Calu3 (cell line): ENCODE measurements around the gene C1orf122. TPM values are rescaled to one million over a fixed set of nuclear protein-coding genes. Genes with fewer than 3 reads are reported as not detected.

ENCODE experiments used
- BruUV-seq: library from RNA; stranded (reverse); fragments of 400-500 nt; replicated peaks from 2 replicates; lab custom pipeline; 2021; lab: Mats Ljungman, UMichigan
- CTCF ChIA-PET: fragments of 300-600 bp; sonication (Branson Sonifier 250); formaldehyde crosslinking; loops from one replicate; lab custom pipeline; 2022; ENCODE audit warnings: antibody characterized with exemption; lab: Charles Lee
- DNase-seq: peaks from one replicate; pipeline ENCODE4 v3.0.0; 2022
- H3K27ac Mint-ChIP-seq: one replicate; pipeline ENCODE4 v1.8.0; 2022; ENCODE audit warnings: mixed read lengths; ENCODE audit not compliant: unreplicated experiment
- H3K27me3 Mint-ChIP-seq: one replicate; pipeline ENCODE4 v1.8.0; 2022; ENCODE audit warnings: mixed read lengths; ENCODE audit not compliant: unreplicated experiment
- H3K36me3 Mint-ChIP-seq: one replicate; pipeline ENCODE4 v1.8.0; 2022; ENCODE audit warnings: mild to moderate bottlenecking, moderate library complexity, mixed read lengths; ENCODE audit not compliant: insufficient read depth, unreplicated experiment
- H3K4me1 Mint-ChIP-seq: one replicate; pipeline ENCODE4 v1.8.0; 2022; ENCODE audit warnings: mild to moderate bottlenecking, low read depth, mixed read lengths; ENCODE audit not compliant: unreplicated experiment
- H3K4me3 Mint-ChIP-seq: one replicate; pipeline ENCODE4 v1.8.0; 2022; ENCODE audit warnings: mild to moderate bottlenecking, low read depth, moderate library complexity, mixed read lengths; ENCODE audit not compliant: unreplicated experiment
- H3K9me3 Mint-ChIP-seq: one replicate; pipeline ENCODE4 v1.8.0; 2022; ENCODE audit warnings: low read depth, mixed read lengths; ENCODE audit not compliant: unreplicated experiment
- intact Hi-C: fragments of 100-400 bp; cut with micrococcal nuclease; formaldehyde crosslinking; loops from one replicate; pipeline ENCODE4 v1.10.0; 2022; ENCODE audit not compliant: unreplicated experiment
- total RNA-seq: library from RNA; stranded (reverse); gene quantifications from 2 replicates; pipeline ENCODE4 v1.2.3, GENCODE V29; 2022
- TF ChIP-seq, protein P1 (sequence below): fragments of 200-600 bp; IDR thresholded peaks from one replicate; pipeline ENCODE4 v1.8.0; 2022; ENCODE audit warnings: antibody characterized with exemption; ENCODE audit not compliant: unreplicated experiment

The C1orf122 gene
- total RNA-seq, 1 experiment from 2014 or later: 41.3 TPM

DNA sequence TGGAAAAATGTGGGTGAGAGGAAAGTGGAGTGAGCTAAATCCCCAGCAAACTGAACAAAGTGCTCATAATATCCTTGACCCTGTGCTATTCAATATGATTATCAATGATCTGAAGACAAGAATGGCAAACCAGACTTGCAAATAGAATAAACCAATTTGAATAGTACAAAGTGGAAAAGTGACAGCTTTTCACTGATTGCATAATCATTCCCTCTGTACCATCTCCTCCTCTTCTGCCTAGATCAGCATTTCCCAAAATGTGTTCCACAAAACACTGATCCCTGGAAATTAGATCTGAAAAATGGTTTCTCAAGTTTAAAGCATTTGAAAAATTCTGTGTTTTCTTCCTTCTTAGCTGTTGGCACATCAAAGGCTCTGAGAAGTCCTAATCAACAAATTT lies 43.7 kb downstream of the C1orf122 start:
- Mint-ChIP-seq H3K27me3 (no peaks in the 10 kb centered on the region), H3K4me3 (no peak overlapping the region), H3K36me3 (peaks cover 18% of the 10 kb centered on the region), H3K27ac (no peak overlapping the region), H3K4me1 (peaks cover 10% of the 10 kb centered on the region), H3K9me3 (no peaks in the 10 kb centered on the region)
- TF ChIP-seq, protein P1, sequence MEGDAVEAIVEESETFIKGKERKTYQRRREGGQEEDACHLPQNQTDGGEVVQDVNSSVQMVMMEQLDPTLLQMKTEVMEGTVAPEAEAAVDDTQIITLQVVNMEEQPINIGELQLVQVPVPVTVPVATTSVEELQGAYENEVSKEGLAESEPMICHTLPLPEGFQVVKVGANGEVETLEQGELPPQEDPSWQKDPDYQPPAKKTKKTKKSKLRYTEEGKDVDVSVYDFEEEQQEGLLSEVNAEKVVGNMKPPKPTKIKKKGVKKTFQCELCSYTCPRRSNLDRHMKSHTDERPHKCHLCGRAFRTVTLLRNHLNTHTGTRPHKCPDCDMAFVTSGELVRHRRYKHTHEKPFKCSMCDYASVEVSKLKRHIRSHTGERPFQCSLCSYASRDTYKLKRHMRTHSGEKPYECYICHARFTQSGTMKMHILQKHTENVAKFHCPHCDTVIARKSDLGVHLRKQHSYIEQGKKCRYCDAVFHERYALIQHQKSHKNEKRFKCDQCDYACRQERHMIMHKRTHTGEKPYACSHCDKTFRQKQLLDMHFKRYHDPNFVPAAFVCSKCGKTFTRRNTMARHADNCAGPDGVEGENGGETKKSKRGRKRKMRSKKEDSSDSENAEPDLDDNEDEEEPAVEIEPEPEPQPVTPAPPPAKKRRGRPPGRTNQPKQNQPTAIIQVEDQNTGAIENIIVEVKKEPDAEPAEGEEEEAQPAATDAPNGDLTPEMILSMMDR: no peak
- no peak for DNase-seq
- no TSS peak for BruUV-seq
- CTCF ChIA-PET: interaction anchor here (0.9 kb wide), 1 partner anchor 9 kb away, joined by 6 read pairs; the partner anchor contains the start of gene MTF1
- intact Hi-C loops: no loop called here

DNA sequence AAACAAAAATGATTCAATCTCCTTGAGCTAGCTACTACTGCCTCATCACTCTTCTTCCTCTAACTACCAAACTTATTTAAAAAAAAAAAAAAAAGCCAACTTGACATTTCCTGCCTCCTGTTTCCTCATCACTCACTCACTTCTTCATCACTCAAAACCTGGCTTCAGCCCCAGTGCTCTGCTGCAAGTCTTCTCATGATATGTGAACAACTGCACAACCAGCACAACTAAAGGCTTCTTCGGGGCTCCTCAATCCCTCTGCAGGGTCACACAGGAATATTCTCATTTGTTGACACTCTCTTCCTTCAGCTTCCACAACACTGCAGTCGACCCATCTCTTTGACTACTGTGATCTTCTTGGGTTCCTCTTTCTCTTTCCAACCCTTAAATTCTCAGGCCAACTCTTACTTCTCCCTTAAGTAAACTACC lies 44.2 kb downstream of the C1orf122 start:
- Mint-ChIP-seq H3K27ac (no peak overlapping the region), H3K36me3 (peaks cover 22% of the 10 kb centered on the region), H3K27me3 (no peaks in the 10 kb centered on the region), H3K9me3 (no peaks in the 10 kb centered on the region), H3K4me1 (peaks cover 5% of the 10 kb centered on the region), H3K4me3 (no peak overlapping the region)
- BruUV-seq: no TSS peak
- TF ChIP-seq, protein P1: no peak
- DNase-seq: no peak
- CTCF ChIA-PET: no interaction called here
- intact Hi-C loops: no loop called here

DNA sequence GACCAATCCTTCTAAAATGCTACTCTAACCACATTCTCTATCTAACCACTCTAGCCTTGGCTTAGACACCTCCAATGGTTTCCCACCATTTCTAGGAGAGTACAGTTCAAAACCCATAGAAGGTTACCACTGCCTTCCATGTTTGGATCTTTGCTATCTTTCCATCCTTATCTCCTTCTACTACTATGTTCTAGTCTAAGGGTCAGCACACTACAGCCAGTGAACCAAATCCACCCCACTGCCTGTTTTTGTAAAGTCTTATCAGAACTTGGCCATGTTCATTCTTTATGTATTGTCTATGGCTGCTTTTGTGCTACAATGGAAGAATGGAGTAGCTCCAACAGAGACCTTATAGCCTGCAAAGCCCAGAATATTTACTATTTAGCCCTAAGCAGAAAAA lies 45.6 kb downstream of the C1orf122 start:
- no peak for DNase-seq
- no peaks in the 10 kb centered on the region for H3K27me3 Mint-ChIP-seq
- intact Hi-C loops: no loop called here
- BruUV-seq: no TSS peak
- H3K36me3 Mint-ChIP-seq: peaks cover 32% of the 10 kb centered on the region
- H3K4me1 Mint-ChIP-seq: no peaks in the 10 kb centered on the region
- no peak overlapping the region for H3K27ac Mint-ChIP-seq
- no peak overlapping the region for H3K4me3 Mint-ChIP-seq
- CTCF ChIA-PET: no interaction called here
- TF ChIP-seq, protein P1: no peak
- H3K9me3 Mint-ChIP-seq: no peaks in the 10 kb centered on the region

DNA sequence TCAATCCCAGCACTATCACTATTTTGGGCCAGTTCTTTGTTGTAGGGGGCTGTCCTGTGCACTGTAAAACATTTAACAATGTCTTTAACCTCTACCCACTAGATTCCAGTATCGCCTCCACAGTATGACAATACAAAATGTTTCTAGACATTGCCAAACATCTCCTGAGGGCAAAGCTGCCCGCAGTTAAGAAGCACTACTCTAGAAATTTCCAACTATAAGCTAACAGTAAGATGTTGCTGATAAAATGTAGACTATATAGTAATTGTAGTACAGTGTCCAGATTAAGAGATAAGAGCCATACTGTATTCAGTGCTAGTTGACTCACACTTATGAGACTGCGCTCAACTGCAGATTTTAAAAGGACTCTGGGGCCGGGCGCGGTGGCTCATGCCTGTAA lies 46.8 kb downstream of the C1orf122 start:
- intact Hi-C loops: no loop called here
- BruUV-seq: no TSS peak
- H3K27ac Mint-ChIP-seq: no peak overlapping the region
- TF ChIP-seq, protein P1: no peak
- DNase-seq: no peak
- CTCF ChIA-PET: no interaction called here
- no peaks in the 10 kb centered on the region for H3K4me1 Mint-ChIP-seq
- peaks cover 41% of the 10 kb centered on the region for H3K36me3 Mint-ChIP-seq
- no peaks in the 10 kb centered on the region for H3K27me3 Mint-ChIP-seq
- no peak overlapping the region for H3K4me3 Mint-ChIP-seq
- no peaks in the 10 kb centered on the region for H3K9me3 Mint-ChIP-seq

Other genes starting within 250 kb of the C1orf122 start
- gene GNL2, start 211.9 kb upstream of the C1orf122 start, total RNA-seq: 74.7 and 75.0 TPM in 2 replicates
- gene RSPO1, start 172.9 kb upstream of the C1orf122 start, total RNA-seq: not detected in 2 replicates
- gene CDCA8, start 115.3 kb upstream of the C1orf122 start, total RNA-seq: 33.2 and 34.5 TPM in 2 replicates
- 7.8 and 10.7 TPM in 2 replicates for gene EPHA10, start 42.7 kb upstream of the C1orf122 start, total RNA-seq
- 28.1 and 28.6 TPM in 2 replicates for gene MANEAL, start 13.9 kb upstream of the C1orf122 start, total RNA-seq
- 18.6 and 18.8 TPM in 2 replicates for gene YRDC, start 418 bp downstream of the C1orf122 start, total RNA-seq
- gene MTF1, start 51.8 kb downstream of the C1orf122 start, total RNA-seq: 27.1 and 34.3 TPM in 2 replicates
- gene INPP5B, start 139.3 kb downstream of the C1orf122 start, total RNA-seq: 18.0 and 21.5 TPM in 2 replicates
- 75.3 and 91.7 TPM in 2 replicates for gene SF3A3, start 182.2 kb downstream of the C1orf122 start, total RNA-seq
- 16.9 and 20.4 TPM in 2 replicates for gene FHL3, start 197.7 kb downstream of the C1orf122 start, total RNA-seq
- 38.5 and 43.0 TPM in 2 replicates for gene UTP11, start 204.9 kb downstream of the C1orf122 start, total RNA-seq
- not detected in 2 replicates for gene POU3F1, start 239.0 kb downstream of the C1orf122 start, total RNA-seq